ENCODE results near the gene PER1. TPM values are rescaled to one million over a fixed set of nuclear protein-coding genes. Genes with fewer than 3 reads are reported as not detected.

The PER1 gene
- total and polyA plus RNA-seq, 10 of the 15 experiments (the other 5 are each of a cell fraction or from before 2014, with no cell fraction given): 0.02 to 25.1 (median 5.4) TPM

GRCh38 chr17:8176998-8177731 is 25.0 kb upstream of the PER1 start:
- Histone ChIP-seq H3K4me3 (peak overlapping the region; percentile 93), H3K27ac (ENCODE audit: control insufficient read depth, insufficient read depth) (0 out of 2 replicates have a peak overlapping the region, but pooled peaks have one; percentile 61), H4K20me1 (ENCODE audit: control insufficient read depth, insufficient read depth) (no peaks in the 10 kb centered on the region), H3K4me1 (ENCODE audit: control insufficient read depth, insufficient read depth, low read length) (peaks cover 14% of the 10 kb centered on the region), H3K79me2 (ENCODE audit: control insufficient read depth, insufficient read depth, low read length) (peaks cover 3% of the 10 kb centered on the region; the same call in 1 of the 2 replicates), H3K36me3 (ENCODE audit: control insufficient read depth in 2 of 2, insufficient read depth in 2 of 2, low read length in 1 of 2) (no peaks in the 10 kb centered on the region), H3K9ac (ENCODE audit: control insufficient read depth, insufficient read depth, low read length) (peak overlapping the region; percentile 67), H3K27me3 (replicated peaks in 1 of 2; ENCODE audit: control insufficient read depth in 2 of 2, insufficient read depth in 2 of 2, low read length in 1 of 2) (no peaks in the 10 kb centered on the region), H3K9me3 (replicated peaks; ENCODE audit: control insufficient read depth, insufficient read depth, low read length) (no peaks in the 10 kb centered on the region), H2AFZ (ENCODE audit: control insufficient read depth, low read depth, low read length) (peak overlapping the region; percentile 83), H3K4me2 (ENCODE audit: control insufficient read depth, insufficient read depth) (peak overlapping the region; percentile 70)
- intact Hi-C loops (cut with micrococcal nuclease; ENCODE audit: unreplicated experiment): no loop called here
- FAIRE-seq (no peak), ATAC-seq (no peak), DNase-seq (ENCODE audit: low read depth, low spot score) (no peak)
- RAD21 ChIA-PET (ENCODE audit: unreplicated experiment): interaction anchor here (1.0 to 2.5 kb wide), 4 partner anchors 8 to 50 kb away, joined by 3 to 13 read pairs (median 4); partner anchors contain the start of gene BORCS6
- in situ Hi-C loops (cut with MboI): no loop called here
- POLR2A ChIA-PET: interaction anchor here (0.6 to 2.8 kb wide), 7 partner anchors 10 to 312 kb away, joined by 3 to 26 read pairs (median 3); partner anchors contain the start of gene CTC1
- 76% methylated on average over 18 of the region's 19 CpGs for WGBS (ENCODE audit: insufficient coverage, insufficient replicate concordance, low lambda C conversion rate, missing lambda C conversion rate)
- CTCF ChIA-PET: interaction anchor here (0.7 to 1.7 kb wide), 4 partner anchors 16 to 86 kb away, joined by 3 to 8 read pairs (median 4); partner anchors contain the start of gene HES7
- BruUV-seq (replicated peaks): no TSS peak
- SMC1A ChIA-PET (ENCODE audit: uncharacterized antibody, unreplicated experiment): interaction anchor here (1.0 kb wide), 1 partner anchor 9 kb away, joined by 3 read pairs; no protein-coding TSS in a partner anchor
- TF ChIP-seq JUND (IDR thresholded peaks at IDR 0.05; ENCODE audit: low read depth, low read length) (no peak), MAX (IDR thresholded peaks at IDR 0.05; ENCODE audit: low read depth, low read length) (no peak), SMC3 (IDR thresholded peaks at IDR 0.05; ENCODE audit: borderline replicate concordance, low read length) (no peak), KLF5 (IDR thresholded peaks at IDR 0.05; ENCODE audit: partially characterized antibody) (no peak), ZNF687 (IDR thresholded peaks at IDR 0.05) (no peak), PAX5 (IDR thresholded peaks at IDR 0.05; ENCODE audit: borderline replicate concordance, low read depth, low read length) (no peak), ZZZ3 (IDR thresholded peaks at IDR 0.05; ENCODE audit: control insufficient read depth, insufficient read length, low read depth) (no peak), JUNB (IDR thresholded peaks at IDR 0.05) (no peak), DPF2 (IDR thresholded peaks at IDR 0.05) (no peak), HSF1 (IDR thresholded peaks at IDR 0.05; ENCODE audit: low read depth, low read length) (no peak)
